ENCODE results near the gene MRPL55.
"Not testable (repeated sequence)": the region's sequence is repeated elsewhere in the genome, so short reads cannot be mapped to it uniquely, and the experiment has no call there.

The MRPL55 gene

GRCh38 chr1:228117335-228117734 is 8.2 kb upstream of the MRPL55 start:
- Histone ChIP-seq H3K27ac (ENCODE audit: low read depth, low read length) (no peak overlapping the region), H3K9me3 (ENCODE audit: insufficient read depth, low read depth, low read length) (peaks cover 39% of the 10 kb centered on the region), H3K27me3 (ENCODE audit: insufficient read depth, low read length) (peaks cover 2% of the 10 kb centered on the region; the same call in 1 of the 2 replicates), H3K9ac (ENCODE audit: low read depth, low read length) (no peak overlapping the region), H3K4me1 (ENCODE audit: insufficient read depth, low read length) (no peaks in the 10 kb centered on the region), H3K4me3 (ENCODE audit: low read length) (no peak overlapping the region), H3K36me3 (ENCODE audit: insufficient read depth, low read length) (no peaks in the 10 kb centered on the region)
- WGBS = 88% methylated on average over 3 of the region's 4 CpGs

GRCh38 chr1:228114827-228115226 is 5.7 kb upstream of the MRPL55 start:
- H3K27me3 ChIP-seq (ENCODE audit: insufficient read depth, low read length) = peaks cover 10% of the 10 kb centered on the region
- no peak overlapping the region for H3K27ac ChIP-seq (ENCODE audit: low read depth, low read length)
- no peak overlapping the region for H3K4me3 ChIP-seq (ENCODE audit: low read length)
- WGBS = 88% methylated on average over 2 of the region's 3 CpGs
- peaks cover 36% of the 10 kb centered on the region for H3K9me3 ChIP-seq (ENCODE audit: insufficient read depth, low read depth, low read length)
- H3K36me3 ChIP-seq (ENCODE audit: insufficient read depth, low read length) = no peaks in the 10 kb centered on the region
- no peak overlapping the region for H3K9ac ChIP-seq (ENCODE audit: low read depth, low read length)
- H3K4me1 ChIP-seq (ENCODE audit: insufficient read depth, low read length) = 0 out of 2 replicates have a peak, but pooled peaks cover 5% of the 10 kb centered on the region

- Histone ChIP-seq H3K9ac (ENCODE audit: low read depth, low read length) (no peak overlapping the region), H3K4me3 (ENCODE audit: low read length) (no peak overlapping the region), H3K27ac (ENCODE audit: low read depth, low read length) (no peak overlapping the region), H3K4me1 (ENCODE audit: insufficient read depth, low read length) (0 out of 2 replicates have a peak, but pooled peaks cover 5% of the 10 kb centered on the region), H3K36me3 (ENCODE audit: insufficient read depth, low read length) (no peaks in the 10 kb centered on the region), H3K27me3 (ENCODE audit: insufficient read depth, low read length) (peaks cover 13% of the 10 kb centered on the region), H3K9me3 (ENCODE audit: insufficient read depth, low read depth, low read length) (peaks cover 14% of the 10 kb centered on the region)
- 88% methylated on average over 1 of the region's 1 CpG for WGBS
These were observed 3.5 kb upstream of the MRPL55 start for GRCh38 chr1:228112617-228113016.

- Histone ChIP-seq H3K4me1 (ENCODE audit: insufficient read depth, low read length) (0 out of 2 replicates have a peak, but pooled peaks cover 5% of the 10 kb centered on the region), H3K4me3 (ENCODE audit: low read length) (no peak overlapping the region), H3K9me3 (ENCODE audit: insufficient read depth, low read depth, low read length) (peaks cover 10% of the 10 kb centered on the region; the same call in 1 of the 2 replicates), H3K27ac (ENCODE audit: low read depth, low read length) (no peak overlapping the region), H3K36me3 (ENCODE audit: insufficient read depth, low read length) (no peaks in the 10 kb centered on the region), H3K27me3 (ENCODE audit: insufficient read depth, low read length) (peaks cover 13% of the 10 kb centered on the region), H3K9ac (ENCODE audit: low read depth, low read length) (no peak overlapping the region)
- WGBS = 90% methylated on average over 7 of the region's 7 CpGs
These were observed 3.1 kb upstream of the MRPL55 start for GRCh38 chr1:228112167-228112566.

- 98% methylated on average over 4 of the region's 6 CpGs for WGBS
- not testable (repeated sequence) for H3K4me1 ChIP-seq (ENCODE audit: insufficient read depth, low read length); H3K9ac ChIP-seq (ENCODE audit: low read depth, low read length); H3K36me3 ChIP-seq (ENCODE audit: insufficient read depth, low read length); H3K4me3 ChIP-seq (ENCODE audit: low read length); H3K27ac ChIP-seq (ENCODE audit: low read depth, low read length); H3K9me3 ChIP-seq (ENCODE audit: insufficient read depth, low read depth, low read length)
- peaks cover 13% of the 10 kb centered on the region for H3K27me3 ChIP-seq (ENCODE audit: insufficient read depth, low read length)
These were observed 2.2 kb upstream of the MRPL55 start for GRCh38 chr1:228111315-228111714.

GRCh38 chr1:228110556-228110955 is 1.5 kb upstream of the MRPL55 start:
- Histone ChIP-seq H3K9me3 (ENCODE audit: insufficient read depth, low read depth, low read length) (no peaks in the 10 kb centered on the region), H3K9ac (ENCODE audit: low read depth, low read length) (no peak overlapping the region), H3K4me3 (ENCODE audit: low read length) (no peak overlapping the region), H3K36me3 (ENCODE audit: insufficient read depth, low read length) (peaks cover 16% of the 10 kb centered on the region), H3K27ac (ENCODE audit: low read depth, low read length) (no peak overlapping the region), H3K27me3 (ENCODE audit: insufficient read depth, low read length) (peaks cover 13% of the 10 kb centered on the region), H3K4me1 (ENCODE audit: insufficient read depth, low read length) (0 out of 2 replicates have a peak, but pooled peaks cover 5% of the 10 kb centered on the region)
- WGBS = 93% methylated on average over 7 of the region's 7 CpGs

GRCh38 chr1:228109962-228110488 is 926 bp upstream of the MRPL55 start:
- Histone ChIP-seq H3K27me3 (ENCODE audit: insufficient read depth, low read length) (peaks cover 13% of the 10 kb centered on the region), H3K27ac (ENCODE audit: low read depth, low read length) (no peak overlapping the region)

GRCh38 chr1:228108742-228109072 is 392 bp downstream of the MRPL55 start:
- Histone ChIP-seq H3K9me3 (ENCODE audit: insufficient read depth, low read depth, low read length) (no peaks in the 10 kb centered on the region), H3K36me3 (ENCODE audit: insufficient read depth, low read length) (peaks cover 16% of the 10 kb centered on the region), H3K4me3 (ENCODE audit: low read length) (peak overlapping the region; percentile 87), H3K27me3 (ENCODE audit: insufficient read depth, low read length) (peaks cover 13% of the 10 kb centered on the region), H3K4me1 (ENCODE audit: insufficient read depth, low read length) (0 out of 2 replicates have a peak, but pooled peaks cover 5% of the 10 kb centered on the region), H3K27ac (ENCODE audit: low read depth, low read length) (peak overlapping the region; percentile 66), H3K9ac (ENCODE audit: low read depth, low read length) (peak overlapping the region; percentile 84)
- 11% methylated on average over 8 of the region's 8 CpGs for WGBS

More at GRCh38 chr1:228109962-228110488, 926 bp upstream of the MRPL55 start:
- H3K9ac ChIP-seq (ENCODE audit: low read depth, low read length) = peak overlapping the region; percentile 65
- 0 out of 2 replicates have a peak, but pooled peaks cover 5% of the 10 kb centered on the region for H3K4me1 ChIP-seq (ENCODE audit: insufficient read depth, low read length)
- peaks cover 16% of the 10 kb centered on the region for H3K36me3 ChIP-seq (ENCODE audit: insufficient read depth, low read length)
- WGBS = 37% methylated on average over 15 of the region's 15 CpGs
- H3K9me3 ChIP-seq (ENCODE audit: insufficient read depth, low read depth, low read length) = no peaks in the 10 kb centered on the region
- peak overlapping the region; percentile 87 for H3K4me3 ChIP-seq (ENCODE audit: low read length)

- Histone ChIP-seq H3K36me3 (ENCODE audit: insufficient read depth, low read length) (peaks cover 16% of the 10 kb centered on the region), H3K27me3 (ENCODE audit: insufficient read depth, low read length) (peaks cover 13% of the 10 kb centered on the region), H3K9me3 (ENCODE audit: insufficient read depth, low read depth, low read length) (no peaks in the 10 kb centered on the region), H3K4me3 (ENCODE audit: low read length) (peak overlapping the region; percentile 87), H3K9ac (ENCODE audit: low read depth, low read length) (peak overlapping the region; percentile 84; the same call in 1 of the 2 replicates), H3K27ac (ENCODE audit: low read depth, low read length) (no peak overlapping the region), H3K4me1 (ENCODE audit: insufficient read depth, low read length) (0 out of 2 replicates have a peak, but pooled peaks cover 5% of the 10 kb centered on the region)
- WGBS = 89% methylated on average over 11 of the region's 11 CpGs
These were observed 926 bp downstream of the MRPL55 start for GRCh38 chr1:228108055-228108690.

GRCh38 chr1:228107636-228108035 is 1.5 kb downstream of the MRPL55 start:
- 0 out of 2 replicates have a peak, but pooled peaks cover 5% of the 10 kb centered on the region for H3K4me1 ChIP-seq (ENCODE audit: insufficient read depth, low read length)
- H3K9ac ChIP-seq (ENCODE audit: low read depth, low read length) = no peak overlapping the region
- no peak overlapping the region for H3K4me3 ChIP-seq (ENCODE audit: low read length)
- peaks cover 16% of the 10 kb centered on the region for H3K36me3 ChIP-seq (ENCODE audit: insufficient read depth, low read length)
- 94% methylated on average over 19 of the region's 19 CpGs for WGBS
- H3K27me3 ChIP-seq (ENCODE audit: insufficient read depth, low read length) = peaks cover 13% of the 10 kb centered on the region
- no peaks in the 10 kb centered on the region for H3K9me3 ChIP-seq (ENCODE audit: insufficient read depth, low read depth, low read length)
- H3K27ac ChIP-seq (ENCODE audit: low read depth, low read length) = no peak overlapping the region

GRCh38 chr1:228106800-228107054 is 2.4 kb downstream of the MRPL55 start:
- Histone ChIP-seq H3K9me3 (ENCODE audit: insufficient read depth, low read depth, low read length) (no peaks in the 10 kb centered on the region), H3K36me3 (ENCODE audit: insufficient read depth, low read length) (peaks cover 16% of the 10 kb centered on the region), H3K4me1 (ENCODE audit: insufficient read depth, low read length) (0 out of 2 replicates have a peak, but pooled peaks cover 5% of the 10 kb centered on the region), H3K27me3 (ENCODE audit: insufficient read depth, low read length) (peaks cover 13% of the 10 kb centered on the region), H3K4me3 (ENCODE audit: low read length) (no peak overlapping the region), H3K27ac (ENCODE audit: low read depth, low read length) (no peak overlapping the region), H3K9ac (ENCODE audit: low read depth, low read length) (no peak overlapping the region)
- WGBS = 97% methylated on average over 9 of the region's 9 CpGs
